ENCODE measurements around the gene HOMER3. TPM values are rescaled to one million over a fixed set of nuclear protein-coding genes. Genes with fewer than 3 reads are reported as not detected.

The HOMER3 gene
- total and polyA plus RNA-seq, 9 of the 15 experiments (the other 6 are each of a cell fraction or from before 2014, with no cell fraction given), result 1.3 to 5.1 (median 3.7) TPM; not detected in 2

- TF ChIP-seq MAX (CRISPR knock-in tag; IDR thresholded peaks at IDR 0.05), result peak; percentile 37; the same call in 1 of the 2 replicates
- no peak for TF ChIP-seq U2AF1 (optimal IDR thresholded peaks at IDR 0.05; ENCODE audit: low read depth, low read length)
- TF ChIP-seq BDP1 (IDR thresholded peaks at IDR 0.05; ENCODE audit: insufficient read depth, insufficient read length), result no peak
- 0 out of 2 replicates have a peak, but pooled peaks have one; percentile 15 for TF ChIP-seq GABPB1 (CRISPR knock-in tag; IDR thresholded peaks at IDR 0.05)
- TF ChIP-seq CC2D1A (IDR thresholded peaks at IDR 0.05), result no peak
- TF ChIP-seq ZNF780A (CRISPR knock-in tag; IDR thresholded peaks at IDR 0.05), result no peak
- peak; percentile 84 for TF ChIP-seq NKRF (IDR thresholded peaks at IDR 0.05; ENCODE audit: borderline replicate concordance)
- TF ChIP-seq ZNF224 (CRISPR knock-in tag; IDR thresholded peaks at IDR 0.05), result no peak
- no peak for TF ChIP-seq KLF16 (IDR thresholded peaks at IDR 0.05)
- no peak for TF ChIP-seq CREB3L1 (IDR thresholded peaks at IDR 0.05; ENCODE audit: borderline replicate concordance, low read depth)
- peak; percentile 27; the same call in 1 of the 2 replicates for TF ChIP-seq THRB (CRISPR knock-in tag; conservative IDR thresholded peaks at IDR 0.05)
- TF ChIP-seq ARID1B (IDR thresholded peaks at IDR 0.05), result peak; percentile 14; the same call in 1 of the 2 replicates
- peak; percentile 61 for TF ChIP-seq SAP30 (IDR thresholded peaks at IDR 0.05; ENCODE audit: borderline replicate concordance, insufficient read depth, low read depth, low read length, poor library complexity, severe bottlenecking)
- no peak for TF ChIP-seq SMARCB1 (IDR thresholded peaks at IDR 0.05; ENCODE audit: insufficient read length, low read depth)
- no peak for TF ChIP-seq ZHX1 (conservative IDR thresholded peaks at IDR 0.05; ENCODE audit: low read length)
- peak in 1 of 2 experiments; percentile 25; a peak in 1 of 4 replicates for TF ChIP-seq MLLT1 (IDR thresholded peaks at IDR 0.05)
- peak; percentile 26 for TF ChIP-seq TBP (optimal IDR thresholded peaks at IDR 0.05; ENCODE audit: low read depth, low read length)
- TF ChIP-seq MED1 (CRISPR knock-in tag; IDR thresholded peaks at IDR 0.05; ENCODE audit: borderline replicate concordance), result no peak
- no peak for TF ChIP-seq GATAD2B (IDR thresholded peaks at IDR 0.05; ENCODE audit: borderline replicate concordance)
Measured at GRCh38 chr19:18932216-18932841, 8.7 kb downstream of the HOMER3 start (continued).
